Measurements from ENCODE around the gene PPFIBP2.

DNA sequence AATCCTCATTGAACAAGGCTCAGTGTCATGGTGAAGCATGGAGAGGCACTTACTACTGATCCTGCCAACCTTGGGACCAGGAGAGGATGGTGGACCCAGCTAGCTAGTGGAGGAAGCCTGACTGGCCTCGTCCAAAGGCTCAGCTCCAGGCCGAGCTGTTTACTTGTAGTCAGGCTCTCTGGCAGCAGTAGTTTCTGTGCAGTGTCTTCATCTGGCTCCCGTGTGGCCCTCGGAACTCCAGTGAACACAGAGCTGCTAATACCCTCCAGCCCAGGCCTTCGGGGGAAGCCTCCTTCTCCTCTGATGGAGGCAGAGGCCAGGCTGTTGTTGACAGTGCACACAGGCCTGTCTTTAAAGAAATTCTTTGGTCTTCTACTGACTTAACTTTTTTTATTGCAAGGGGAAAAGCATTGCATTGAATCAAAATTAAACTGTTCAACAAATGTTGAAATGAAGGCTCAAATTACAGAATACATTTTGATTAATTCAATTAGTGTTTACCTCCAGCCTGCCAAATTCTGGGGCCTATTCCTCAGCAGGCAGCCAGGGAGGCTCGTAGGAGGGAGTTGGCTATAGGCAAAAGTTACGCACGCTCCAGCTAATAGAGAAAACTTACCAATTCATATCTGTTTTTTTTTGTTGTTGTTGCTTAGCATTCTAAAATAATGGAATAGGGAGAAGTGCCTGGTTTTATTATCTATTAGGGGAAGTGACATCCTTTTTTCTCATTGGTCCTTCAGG lies 18.8 kb downstream of the PPFIBP2 start:
- TF ChIP-seq, protein P1, sequence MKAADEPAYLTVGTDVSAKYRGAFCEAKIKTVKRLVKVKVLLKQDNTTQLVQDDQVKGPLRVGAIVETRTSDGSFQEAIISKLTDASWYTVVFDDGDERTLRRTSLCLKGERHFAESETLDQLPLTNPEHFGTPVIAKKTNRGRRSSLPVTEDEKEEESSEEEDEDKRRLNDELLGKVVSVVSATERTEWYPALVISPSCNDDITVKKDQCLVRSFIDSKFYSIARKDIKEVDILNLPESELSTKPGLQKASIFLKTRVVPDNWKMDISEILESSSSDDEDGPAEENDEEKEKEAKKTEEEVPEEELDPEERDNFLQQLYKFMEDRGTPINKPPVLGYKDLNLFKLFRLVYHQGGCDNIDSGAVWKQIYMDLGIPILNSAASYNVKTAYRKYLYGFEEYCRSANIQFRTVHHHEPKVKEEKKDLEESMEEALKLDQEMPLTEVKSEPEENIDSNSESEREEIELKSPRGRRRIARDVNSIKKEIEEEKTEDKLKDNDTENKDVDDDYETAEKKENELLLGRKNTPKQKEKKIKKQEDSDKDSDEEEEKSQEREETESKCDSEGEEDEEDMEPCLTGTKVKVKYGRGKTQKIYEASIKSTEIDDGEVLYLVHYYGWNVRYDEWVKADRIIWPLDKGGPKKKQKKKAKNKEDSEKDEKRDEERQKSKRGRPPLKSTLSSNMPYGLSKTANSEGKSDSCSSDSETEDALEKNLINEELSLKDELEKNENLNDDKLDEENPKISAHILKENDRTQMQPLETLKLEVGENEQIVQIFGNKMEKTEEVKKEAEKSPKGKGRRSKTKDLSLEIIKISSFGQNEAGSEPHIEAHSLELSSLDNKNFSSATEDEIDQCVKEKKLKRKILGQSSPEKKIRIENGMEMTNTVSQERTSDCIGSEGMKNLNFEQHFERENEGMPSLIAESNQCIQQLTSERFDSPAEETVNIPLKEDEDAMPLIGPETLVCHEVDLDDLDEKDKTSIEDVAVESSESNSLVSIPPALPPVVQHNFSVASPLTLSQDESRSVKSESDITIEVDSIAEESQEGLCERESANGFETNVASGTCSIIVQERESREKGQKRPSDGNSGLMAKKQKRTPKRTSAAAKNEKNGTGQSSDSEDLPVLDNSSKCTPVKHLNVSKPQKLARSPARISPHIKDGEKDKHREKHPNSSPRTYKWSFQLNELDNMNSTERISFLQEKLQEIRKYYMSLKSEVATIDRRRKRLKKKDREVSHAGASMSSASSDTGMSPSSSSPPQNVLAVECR (CRISPR knock-in tag; IDR thresholded peaks at IDR 0.05; ENCODE audit: borderline replicate concordance): no peak
- TF ChIP-seq POLR2A (IDR thresholded peaks at IDR 0.05; ENCODE audit: insufficient read depth in 1 of 2, low read depth in 2 of 2, low read length in 2 of 2): no peak
